UCSD-AML1 (cell line): ENCODE data around the gene SLC7A1.

Source experiments
- DNase-seq: peaks from one replicate; lab custom pipeline; 2025; ENCODE audit not compliant: unreplicated experiment; lab: John Stamatoyannopoulos, UW

The SLC7A1 gene

DNA sequence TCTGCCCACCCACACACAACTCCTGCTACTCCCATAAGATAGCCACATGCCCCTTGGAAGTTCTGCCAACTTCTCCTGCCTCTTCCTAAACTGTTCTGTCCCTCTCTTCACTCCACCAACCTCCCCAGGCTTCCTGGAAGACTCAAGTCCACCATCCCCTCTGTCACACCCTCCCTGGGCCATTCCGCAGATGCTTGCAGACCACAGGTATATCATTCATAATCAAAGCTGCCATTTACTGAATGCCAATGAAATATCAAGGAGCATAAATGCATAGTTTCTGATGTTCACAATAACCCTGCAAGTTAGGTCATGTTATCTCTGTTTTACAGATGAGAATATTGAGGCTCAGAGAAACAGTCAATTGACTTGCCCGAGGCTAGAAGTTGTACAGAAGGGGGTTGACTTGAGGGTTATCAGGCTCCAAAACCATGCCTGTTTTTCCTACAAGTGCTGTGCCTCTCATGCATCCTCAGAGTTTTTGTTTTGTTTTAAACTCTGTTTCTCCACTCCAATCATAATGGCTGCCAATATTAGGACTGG lies 135.6 kb downstream of the SLC7A1 start:
- DNase-seq: no peak
